IPS DF 6.9 (cell line): ENCODE results near the gene CLIP1.
"Not testable (repeated sequence)": the region's sequence is repeated elsewhere in the genome, so short reads cannot be mapped to it uniquely, and the experiment has no call there.

Experiments
- DNase-seq: peaks from one replicate; pipeline ENCODE4 v3.0.0-alpha.2; 2013; ENCODE audit warnings: low read depth, low spot score
- H3K27ac ChIP-seq: one replicate; pipeline ENCODE4 v1.5.1; 2013; ENCODE audit warnings: low read length, control low read depth
- H3K27me3 ChIP-seq: 2 replicates; pipeline ENCODE4 v1.6.1; 2013; ENCODE audit warnings: mild to moderate bottlenecking, low read length; ENCODE audit not compliant: control insufficient read depth, insufficient read depth
- H3K36me3 ChIP-seq: 2 replicates; pipeline ENCODE4 v1.6.1; 2013; ENCODE audit warnings: low read length; ENCODE audit not compliant: control insufficient read depth, insufficient read depth
- H3K4me1 ChIP-seq: 2 replicates; pipeline ENCODE4 v1.6.1; 2013; ENCODE audit warnings: low read length; ENCODE audit not compliant: control insufficient read depth, insufficient read depth
- H3K4me3 ChIP-seq: 2 replicates; pipeline ENCODE4 v1.5.1; 2013; ENCODE audit warnings: mild to moderate bottlenecking, low read length
- H3K9me3 ChIP-seq: 2 replicates; pipeline ENCODE4 v1.6.1; 2013; ENCODE audit warnings: low read length, inconsistent platforms; ENCODE audit not compliant: control insufficient read depth, insufficient read depth
- WGBS: extraction: QIAGEN DNeasy Blood & Tissue Kit; methylation state at CpG from one replicate; pipeline ENCODE4 v1.1.7; 2013; ENCODE audit warnings: mixed read lengths, missing lambda C conversion rate; ENCODE audit not compliant: insufficient read length, insufficient coverage; 5-methylcytosine and 5-hydroxymethylcytosine counted together

Gene CLIP1

DNA sequence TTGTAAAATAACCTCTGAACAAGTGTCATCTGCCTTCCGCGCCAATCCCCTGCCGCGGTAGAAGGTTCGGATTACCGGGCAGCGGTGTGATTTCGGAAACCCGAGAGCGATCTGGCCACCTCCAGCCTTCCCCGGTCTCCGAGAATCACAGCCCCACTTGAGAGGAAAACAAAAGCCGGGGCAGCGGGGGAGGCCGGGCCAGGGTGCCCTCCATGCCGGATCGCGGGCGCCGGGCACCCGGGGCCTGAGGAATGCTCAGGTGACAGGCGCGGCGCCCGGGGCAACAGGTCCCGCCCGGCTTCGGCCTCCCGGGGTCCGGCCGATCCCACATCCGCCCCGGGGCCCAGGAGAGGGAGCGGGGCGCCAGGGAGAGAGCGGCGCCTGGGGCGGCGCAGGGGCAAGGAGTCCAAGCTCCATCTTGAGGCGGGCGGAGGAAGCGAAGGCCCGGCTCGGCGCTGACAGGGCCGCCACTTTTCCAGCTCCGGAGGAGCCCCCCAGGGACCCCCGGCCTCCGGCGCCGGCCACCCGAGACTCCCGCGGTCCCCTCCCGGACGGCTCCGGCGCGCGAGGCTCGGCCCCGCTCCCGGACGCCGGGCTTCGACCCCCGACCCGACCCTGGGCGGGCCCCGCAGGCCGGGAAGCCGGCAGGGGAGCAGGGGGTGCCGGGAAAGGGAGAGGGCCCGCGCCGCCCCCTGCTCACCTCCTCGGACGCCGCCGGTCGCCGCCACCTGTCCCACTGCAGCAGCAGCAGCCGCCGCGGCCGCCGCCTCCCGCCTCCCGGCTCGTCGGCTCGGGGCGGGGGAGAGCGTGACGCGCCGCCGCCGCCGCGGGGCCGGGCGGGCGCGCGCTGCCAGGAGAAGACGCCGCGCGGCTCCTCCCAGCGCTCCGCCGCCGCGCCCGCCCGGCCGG lies at the start of gene CLIP1:
Gene CLIP1, minus strand, starts transcription at position 849 of the 909 bp plus-strand sequence. CDS start 42,217 bp downstream, outside the sequence.
- Histone ChIP-seq H3K4me1 (no peaks in the 10 kb centered on the region; the same call in 1 of the 2 replicates), H3K4me3 (peak within 1 kb of the TSS; percentile 73), H3K27me3 (no peaks in the 10 kb centered on the region), H3K27ac (no peak within 1 kb of the TSS), H3K9me3 (no peaks in the 10 kb centered on the region), H3K36me3 (no peaks in the 10 kb centered on the region)
- no CpG with 5 or more reads among the region's 118 CpGs for WGBS
- DNase-seq: no peak

DNA sequence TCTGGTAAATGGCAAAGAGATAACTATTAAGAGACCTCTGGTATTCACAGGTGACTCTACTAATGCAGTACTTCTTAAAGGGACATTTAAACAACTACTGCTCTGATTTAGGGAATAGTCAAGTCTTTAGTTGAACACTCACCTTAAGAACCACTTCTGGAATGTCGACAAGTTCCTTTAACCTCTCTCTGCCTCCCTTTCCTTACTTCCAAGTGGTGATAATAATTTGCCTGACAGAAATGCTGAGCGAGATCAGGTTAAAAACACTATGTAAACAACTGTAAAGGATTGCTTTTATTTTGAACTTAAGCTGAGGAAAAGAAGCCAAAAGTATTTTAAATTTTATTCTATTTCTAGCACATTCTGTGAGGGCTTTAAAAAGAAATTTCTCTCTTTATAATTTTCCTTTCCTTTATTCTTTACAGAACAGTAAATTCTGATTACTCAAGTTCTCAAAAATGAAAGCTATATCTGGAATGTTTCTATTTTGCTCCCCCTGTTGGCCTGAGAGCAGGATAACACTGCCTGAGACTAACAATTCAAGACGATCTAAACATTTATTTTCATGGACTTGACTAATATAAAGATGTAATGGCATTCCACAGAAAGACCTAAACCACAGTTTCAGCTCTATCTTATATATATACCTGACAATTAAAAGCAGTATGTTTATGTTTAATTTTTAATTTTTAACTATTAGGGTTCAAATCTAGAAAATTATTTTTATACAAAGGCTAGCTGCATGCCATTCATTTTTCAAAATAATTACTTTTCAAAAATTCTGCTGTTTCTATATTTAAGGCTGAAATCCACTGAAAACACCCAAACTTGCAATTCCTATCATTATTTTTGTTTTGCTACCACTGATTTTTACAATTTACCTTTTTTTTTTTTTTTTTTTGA lies 49.1 kb upstream of the CLIP1 start:
- no peak for DNase-seq
- Histone ChIP-seq H3K27me3 (no peaks in the 10 kb centered on the region), H3K27ac (no peak overlapping the region), H3K4me3 (no peak overlapping the region), H3K4me1 (no peaks in the 10 kb centered on the region), H3K36me3 (peaks cover 18% of the 10 kb centered on the region), H3K9me3 (no peaks in the 10 kb centered on the region)
- WGBS: no CpG with 5 or more reads among the region's 3 CpGs

DNA sequence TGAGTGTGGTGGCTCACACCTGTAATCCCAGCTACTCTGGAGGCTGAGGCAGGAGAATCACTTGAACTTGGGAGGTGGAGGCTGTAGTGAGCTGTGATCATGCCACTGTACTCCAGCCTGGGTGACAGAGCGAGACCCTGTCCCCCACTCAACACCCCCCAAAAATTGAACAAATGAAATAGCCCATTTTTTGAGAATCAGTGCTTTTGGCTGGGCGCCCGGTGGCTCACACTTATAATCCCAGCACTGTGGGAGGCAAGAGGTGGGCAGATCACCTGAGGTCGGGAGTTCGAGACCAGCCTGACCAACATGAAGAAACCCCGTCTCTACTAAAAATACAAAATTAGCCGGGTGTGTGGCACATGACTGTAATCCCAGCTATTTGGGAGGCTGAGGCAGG lies 48.1 kb upstream of the CLIP1 start:
- not testable (repeated sequence) for H3K27me3 ChIP-seq, DNase-seq, H3K27ac ChIP-seq, H3K4me3 ChIP-seq, H3K9me3 ChIP-seq, H3K4me1 ChIP-seq, H3K36me3 ChIP-seq
- no CpG with 5 or more reads among the region's 7 CpGs for WGBS

DNA sequence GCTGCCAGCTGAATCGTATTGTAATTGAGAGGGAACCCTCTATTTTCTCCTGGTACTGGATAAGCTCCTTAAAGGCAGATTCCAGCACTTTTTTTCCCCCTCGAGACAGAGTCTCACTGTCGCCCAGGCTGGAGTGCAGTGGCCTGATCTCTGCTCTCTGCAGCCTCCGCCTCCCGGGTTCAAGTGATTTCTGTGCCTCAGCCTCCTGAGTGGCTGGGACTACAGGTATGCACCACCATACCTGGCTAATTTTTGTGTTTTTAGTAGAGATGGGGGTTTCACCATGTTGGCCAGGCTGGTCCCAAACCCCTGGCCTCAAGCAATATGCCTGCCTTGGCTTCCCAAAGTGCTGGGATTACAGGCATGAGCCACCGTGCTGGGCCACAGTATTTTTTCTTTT lies 47.4 kb upstream of the CLIP1 start:
- H3K9me3 ChIP-seq, H3K27ac ChIP-seq, H3K4me3 ChIP-seq, H3K36me3 ChIP-seq, DNase-seq, H3K4me1 ChIP-seq, H3K27me3 ChIP-seq: not testable (repeated sequence)
- no CpG with 5 or more reads among the region's 6 CpGs for WGBS

DNA sequence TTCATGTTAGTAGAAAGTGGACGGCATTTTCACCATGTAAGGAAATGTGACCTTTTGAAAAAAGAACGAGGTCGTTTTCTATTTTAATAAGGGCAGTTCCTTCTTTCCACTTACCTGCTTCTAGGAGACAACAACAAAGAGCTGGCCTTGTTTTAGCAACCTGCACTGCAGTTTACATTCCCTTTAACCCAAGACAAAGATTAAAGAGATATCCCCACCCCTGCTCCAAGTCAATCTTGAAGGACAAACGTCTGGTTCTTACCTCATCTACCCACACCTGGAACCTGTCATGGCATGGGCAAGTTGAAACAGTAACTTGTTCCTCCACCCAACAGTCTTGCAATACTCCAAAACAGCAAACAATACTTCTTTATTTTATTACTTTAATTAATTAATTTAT lies 45.5 kb upstream of the CLIP1 start:
- Histone ChIP-seq H3K27me3 (no peaks in the 10 kb centered on the region), H3K36me3 (no peaks in the 10 kb centered on the region), H3K4me3 (no peak overlapping the region), H3K4me1 (no peaks in the 10 kb centered on the region), H3K9me3 (no peaks in the 10 kb centered on the region), H3K27ac (no peak overlapping the region)
- no peak for DNase-seq
- WGBS: no CpG with 5 or more reads among the region's 4 CpGs

DNA sequence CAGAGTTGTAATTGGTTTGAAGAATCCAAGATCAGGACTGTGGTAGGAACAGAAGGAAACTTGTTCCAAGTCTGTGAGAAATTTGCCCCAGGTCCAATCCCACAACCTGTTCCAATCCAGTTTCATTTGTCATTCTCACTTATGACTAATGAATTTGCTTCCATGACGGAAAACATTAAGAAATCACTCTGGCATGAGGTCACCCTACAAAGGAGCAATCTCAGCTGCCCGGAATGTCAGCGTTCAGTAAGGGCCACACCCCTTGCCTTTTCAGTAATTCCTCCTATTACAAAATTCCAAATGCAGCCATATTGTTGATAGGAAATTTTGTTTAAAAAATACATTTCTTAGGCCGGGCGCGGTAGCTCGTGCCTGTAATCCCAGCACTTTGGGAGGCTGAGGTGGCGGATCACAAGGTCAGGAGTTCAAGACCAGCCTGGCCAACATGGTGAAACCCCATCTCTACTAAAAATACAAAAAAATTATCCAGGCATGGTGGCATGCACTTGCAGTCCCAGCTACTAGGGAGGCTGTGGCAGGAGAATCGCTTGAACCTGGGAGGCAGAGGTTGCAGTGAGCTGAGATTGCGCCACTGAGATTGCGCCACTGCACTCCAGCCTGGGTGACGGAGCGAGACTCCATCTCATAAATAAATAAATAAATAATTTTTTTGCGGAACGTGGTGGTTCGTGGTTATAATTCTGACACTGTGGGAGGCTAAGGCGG lies 42.0 kb upstream of the CLIP1 start:
- WGBS: no CpG with 5 or more reads among the region's 17 CpGs
- not testable (repeated sequence) for DNase-seq

DNA sequence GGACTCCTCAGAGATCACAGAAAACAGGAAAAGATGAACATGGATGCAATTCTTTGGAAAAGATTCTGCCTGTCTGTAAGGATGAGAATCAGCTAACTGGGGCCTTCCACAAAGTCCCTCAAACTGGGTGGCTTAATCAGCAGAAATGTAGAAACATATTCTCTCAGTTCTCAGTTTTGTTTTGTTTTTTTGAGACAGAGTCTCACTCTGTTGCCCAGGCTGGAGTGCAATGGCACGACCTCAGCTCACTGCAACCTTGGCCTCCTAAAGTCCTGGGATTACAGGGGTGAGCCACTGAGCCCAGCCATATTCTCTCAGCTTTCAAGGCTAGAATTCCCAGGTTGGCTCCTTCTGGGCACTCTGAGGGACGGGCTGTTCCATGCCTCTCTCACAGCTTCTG lies 38.2 kb upstream of the CLIP1 start:
- H3K27ac ChIP-seq: no peak overlapping the region
- no peaks in the 10 kb centered on the region for H3K27me3 ChIP-seq
- no peak overlapping the region for H3K4me3 ChIP-seq
- H3K4me1 ChIP-seq: no peaks in the 10 kb centered on the region
- no peaks in the 10 kb centered on the region for H3K9me3 ChIP-seq
- DNase-seq: no peak
- no peaks in the 10 kb centered on the region for H3K36me3 ChIP-seq
- no CpG with 5 or more reads among the region's 2 CpGs for WGBS

More for the DNA sequence above, 42.0 kb upstream of the CLIP1 start:
- not testable (repeated sequence) for H3K4me1 ChIP-seq, H3K9me3 ChIP-seq, H3K27ac ChIP-seq, H3K27me3 ChIP-seq, H3K36me3 ChIP-seq, H3K4me3 ChIP-seq

DNA sequence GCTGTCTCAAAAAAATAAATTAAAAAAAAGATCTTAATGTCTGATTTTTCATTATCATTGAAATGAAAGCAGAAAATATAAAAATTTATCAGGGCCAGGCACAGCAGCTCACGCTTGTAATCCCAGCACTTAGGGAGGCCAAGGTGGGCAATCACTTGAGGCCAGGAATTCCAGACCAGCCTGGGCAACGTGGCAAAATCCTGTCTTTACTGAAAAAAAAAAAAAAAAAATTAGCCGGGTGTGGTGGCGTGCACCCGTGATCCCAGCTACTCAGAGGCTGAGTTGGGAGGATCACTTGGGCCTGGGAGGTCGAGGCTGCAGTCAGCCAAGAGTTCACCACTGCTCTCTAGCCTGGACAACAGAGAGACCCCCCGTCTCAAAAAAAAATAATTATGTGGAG lies 37.6 kb upstream of the CLIP1 start:
- no peaks in the 10 kb centered on the region for H3K9me3 ChIP-seq
- DNase-seq: no peak
- WGBS: no CpG with 5 or more reads among the region's 7 CpGs
- no peak overlapping the region for H3K4me3 ChIP-seq
- H3K4me1 ChIP-seq: no peaks in the 10 kb centered on the region
- H3K27me3 ChIP-seq: no peaks in the 10 kb centered on the region
- H3K36me3 ChIP-seq: no peaks in the 10 kb centered on the region
- no peak overlapping the region for H3K27ac ChIP-seq

DNA sequence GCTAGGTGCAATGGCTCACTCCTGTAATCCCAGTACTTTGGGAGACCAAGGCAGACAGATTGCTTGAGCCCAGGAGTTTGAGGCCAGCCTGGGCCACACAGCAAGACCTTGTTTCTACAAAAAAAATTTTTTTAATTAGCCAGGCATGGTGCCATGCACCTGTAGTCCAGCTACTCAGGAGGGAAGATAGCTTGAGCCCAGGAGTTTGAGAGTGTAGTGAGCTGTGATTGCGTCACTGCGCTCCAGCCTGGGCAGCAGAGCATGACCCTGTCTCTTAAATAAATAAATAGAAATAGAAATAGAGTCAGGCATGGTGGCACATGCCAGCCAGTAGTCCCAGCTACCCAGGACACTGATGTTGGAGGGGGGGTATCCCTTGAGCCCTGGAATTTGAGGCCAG lies 36.7 kb upstream of the CLIP1 start:
- no peaks in the 10 kb centered on the region for H3K9me3 ChIP-seq
- H3K27ac ChIP-seq: no peak overlapping the region
- H3K27me3 ChIP-seq: no peaks in the 10 kb centered on the region
- WGBS: no CpG with 5 or more reads among the region's 2 CpGs
- H3K4me1 ChIP-seq: no peaks in the 10 kb centered on the region
- no peak overlapping the region for H3K4me3 ChIP-seq
- no peak for DNase-seq
- no peaks in the 10 kb centered on the region for H3K36me3 ChIP-seq
